ENCODE measurements around the gene KHK.
"Not testable (repeated sequence)": the region's sequence is repeated elsewhere in the genome, so short reads cannot be mapped to it uniquely, and the experiment has no call there.

The KHK gene

GRCh38 chr2:27095745-27096651 lies 9.4 kb downstream of the KHK start:
- DNase-seq (ENCODE audit: low spot score): peak; percentile 84

DNA sequence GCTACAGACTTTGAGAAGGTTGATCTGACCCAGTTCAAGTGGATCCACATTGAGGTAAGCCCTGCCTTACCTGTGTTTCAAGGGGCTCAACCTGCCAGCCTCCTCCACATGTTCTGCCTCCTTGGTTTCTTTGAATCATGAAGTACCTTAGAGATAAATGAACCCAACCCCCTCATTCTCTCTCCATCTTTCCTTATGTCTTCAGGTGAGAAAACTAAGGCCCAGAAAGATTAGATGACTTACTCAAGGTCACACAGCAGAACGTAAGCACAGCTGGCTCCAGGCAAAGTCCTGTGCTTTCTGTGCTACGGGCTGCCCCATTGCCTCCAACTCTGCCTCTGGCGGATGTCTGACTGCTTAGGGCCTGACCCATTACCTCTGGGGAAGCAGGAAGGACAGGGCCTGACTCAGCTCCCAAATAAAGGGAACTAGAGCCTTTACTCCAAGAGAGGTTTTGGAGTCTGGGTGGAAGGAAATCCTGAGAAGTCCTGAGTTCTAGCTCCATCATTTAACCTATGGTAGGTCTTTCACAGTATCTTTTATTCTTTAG lies 10.3 kb downstream of the KHK start:
- DNase-seq (ENCODE audit: low spot score): no peak

GRCh38 chr2:27097341-27097740 lies 10.8 kb downstream of the KHK start:
- no peak for DNase-seq (ENCODE audit: low spot score)

GRCh38 chr2:27099334-27099955 lies 12.9 kb downstream of the KHK start:
- DNase-seq (ENCODE audit: low spot score): no peak

GRCh38 chr2:27100036-27100435 lies 13.5 kb downstream of the KHK start:
- DNase-seq (ENCODE audit: low spot score): no peak

DNA sequence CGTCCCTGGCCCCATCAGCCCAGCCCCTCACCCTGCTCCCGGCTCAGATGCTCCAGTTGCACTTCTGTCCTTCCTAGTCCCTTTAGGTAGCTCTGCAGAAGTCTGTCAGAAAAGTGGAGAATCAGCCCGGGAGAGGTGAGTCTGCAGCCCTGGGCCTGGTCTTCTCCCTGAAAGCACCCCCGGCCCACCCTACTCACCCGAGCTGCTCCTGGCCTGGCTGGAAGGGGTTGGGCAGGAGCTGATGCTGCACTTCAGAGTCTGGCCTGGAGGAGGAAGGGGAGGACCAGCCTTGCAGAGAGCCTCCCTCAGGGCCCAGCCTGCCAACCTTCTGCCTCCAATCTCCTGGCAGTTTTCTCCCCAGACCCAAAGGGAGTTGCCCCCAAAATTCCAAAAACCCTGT lies 15.8 kb downstream of the KHK start:
- DNase-seq (ENCODE audit: low spot score): no peak

- DNase-seq (ENCODE audit: low spot score): no peak
These were observed 19.4 kb downstream of the KHK start for GRCh38 chr2:27105981-27106380.

DNA sequence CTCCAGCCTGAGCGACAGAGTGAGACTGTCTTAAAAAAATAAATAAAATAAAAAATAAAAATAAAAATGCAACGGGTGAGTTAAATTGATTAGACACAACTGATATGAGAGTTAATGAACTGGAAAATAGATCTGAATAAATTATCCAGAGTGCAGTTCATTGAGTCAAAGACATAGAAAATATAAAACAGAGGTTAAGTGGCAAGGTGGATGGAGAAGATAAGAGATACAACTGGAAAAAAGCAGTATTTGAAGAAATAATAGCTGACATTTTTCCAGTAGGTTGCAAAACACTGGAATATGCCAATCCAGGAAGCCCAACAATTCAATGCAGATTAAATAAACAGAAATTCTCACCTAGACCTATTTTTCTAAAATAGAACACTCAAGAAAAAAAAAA lies 21.6 kb downstream of the KHK start:
- no peak for DNase-seq (ENCODE audit: low spot score)

DNA sequence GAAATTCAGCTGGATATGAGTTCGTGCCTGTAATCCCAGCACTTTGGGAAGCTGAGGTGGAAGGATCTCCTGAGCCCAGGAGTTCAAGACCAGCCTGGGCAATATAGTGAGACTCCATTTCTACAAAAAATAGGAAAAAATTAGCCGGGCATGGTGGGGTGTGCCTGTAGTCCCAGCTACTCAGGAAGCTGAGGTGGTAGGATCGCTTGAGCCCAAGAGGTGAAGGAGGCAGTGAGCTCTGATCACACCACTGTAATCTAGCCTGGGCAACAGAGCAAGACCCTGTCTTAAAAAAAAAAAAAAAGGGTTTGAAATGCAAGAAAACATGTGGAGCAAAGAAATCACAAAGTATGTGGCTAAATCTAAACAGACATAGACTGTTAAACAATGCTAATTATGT lies 22.5 kb downstream of the KHK start:
- DNase-seq (ENCODE audit: low spot score): no peak

- not testable (repeated sequence) for DNase-seq (ENCODE audit: low spot score)
These were observed 24.2 kb downstream of the KHK start for GRCh38 chr2:27110603-27111352.

DNA sequence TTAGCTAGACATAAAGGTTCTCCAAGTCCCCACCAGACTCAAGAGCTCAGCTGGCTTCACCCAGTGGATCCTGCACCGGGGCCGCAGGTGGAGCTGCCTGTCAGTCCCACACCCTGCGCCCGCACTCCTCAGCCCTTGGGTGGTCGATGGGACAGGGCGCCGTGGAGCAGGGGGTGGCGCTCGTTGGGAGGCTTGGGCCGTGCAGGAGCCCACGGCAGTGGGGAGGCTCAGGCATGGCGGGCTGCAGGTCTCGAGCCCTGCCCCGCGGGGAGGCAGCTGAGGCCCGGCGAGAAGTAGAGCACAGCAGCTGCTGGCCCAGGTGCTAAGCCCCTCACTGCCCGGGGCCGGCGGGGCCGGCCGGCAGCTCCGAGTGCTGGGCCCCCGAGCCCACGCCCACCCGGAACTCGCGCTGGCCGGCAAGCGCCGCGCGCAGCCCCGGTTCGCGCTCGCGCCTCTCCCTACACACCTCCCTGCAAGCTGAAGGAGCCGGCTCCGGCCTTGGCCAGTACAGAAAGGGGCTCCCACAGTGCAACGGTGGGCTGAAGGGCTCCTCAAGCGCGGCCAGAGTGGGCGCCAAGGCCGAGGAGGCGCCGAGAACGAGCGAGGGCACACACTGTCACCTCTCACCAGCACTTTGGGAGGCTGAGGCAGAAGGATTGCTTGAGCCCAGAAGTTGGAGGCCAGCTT lies 25.0 kb downstream of the KHK start:
- not testable (repeated sequence) for DNase-seq (ENCODE audit: low spot score)

- no peak for DNase-seq (ENCODE audit: low spot score)
These were observed 28.9 kb downstream of the KHK start for GRCh38 chr2:27115519-27115918.

DNA sequence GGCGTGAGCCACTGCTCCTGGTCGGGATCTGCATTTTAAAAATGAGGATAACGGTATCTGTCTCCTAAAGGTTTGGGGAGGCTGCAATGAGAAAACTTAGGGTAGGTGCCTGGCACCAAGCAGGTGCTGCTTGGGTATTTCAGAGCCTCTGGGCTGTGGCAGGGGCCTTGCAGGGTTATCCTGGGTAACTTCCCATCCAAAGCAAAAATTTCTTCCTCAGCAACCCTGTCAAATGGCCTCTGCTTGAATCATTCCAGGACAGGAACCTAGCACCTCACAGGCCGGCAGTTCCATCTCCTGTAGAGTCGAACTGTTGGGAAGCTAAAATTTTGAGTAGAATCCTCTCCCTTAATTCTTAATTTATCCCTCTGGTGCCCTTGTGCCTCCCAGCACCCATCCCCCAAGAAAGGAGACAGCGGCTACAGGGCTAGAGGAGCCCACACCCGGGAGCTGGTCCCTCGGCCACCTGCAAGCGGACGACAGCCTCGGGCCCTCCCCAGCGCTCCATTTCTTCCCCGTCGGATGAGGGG lies 31.5 kb downstream of the KHK start:
- DNase-seq (ENCODE audit: low spot score): no peak

GRCh38 chr2:27118525-27119329 lies 32.2 kb downstream of the KHK start, which contains the start of gene CGREF1:
Gene CGREF1 (minus strand): TSS chr2:27119128. CDS start chr2:27104366, 14,762 bp downstream.
- DNase-seq (ENCODE audit: low spot score): peak; percentile 79

- not testable (repeated sequence) for DNase-seq (ENCODE audit: low spot score)
These were observed 32.7 kb downstream of the KHK start for GRCh38 chr2:27119330-27119670.

GRCh38 chr2:27121906-27122305 lies 35.3 kb downstream of the KHK start:
- DNase-seq (ENCODE audit: low spot score): no peak

- no peak for DNase-seq (ENCODE audit: low spot score)
These were observed 36.2 kb downstream of the KHK start for GRCh38 chr2:27122791-27123190.

DNA sequence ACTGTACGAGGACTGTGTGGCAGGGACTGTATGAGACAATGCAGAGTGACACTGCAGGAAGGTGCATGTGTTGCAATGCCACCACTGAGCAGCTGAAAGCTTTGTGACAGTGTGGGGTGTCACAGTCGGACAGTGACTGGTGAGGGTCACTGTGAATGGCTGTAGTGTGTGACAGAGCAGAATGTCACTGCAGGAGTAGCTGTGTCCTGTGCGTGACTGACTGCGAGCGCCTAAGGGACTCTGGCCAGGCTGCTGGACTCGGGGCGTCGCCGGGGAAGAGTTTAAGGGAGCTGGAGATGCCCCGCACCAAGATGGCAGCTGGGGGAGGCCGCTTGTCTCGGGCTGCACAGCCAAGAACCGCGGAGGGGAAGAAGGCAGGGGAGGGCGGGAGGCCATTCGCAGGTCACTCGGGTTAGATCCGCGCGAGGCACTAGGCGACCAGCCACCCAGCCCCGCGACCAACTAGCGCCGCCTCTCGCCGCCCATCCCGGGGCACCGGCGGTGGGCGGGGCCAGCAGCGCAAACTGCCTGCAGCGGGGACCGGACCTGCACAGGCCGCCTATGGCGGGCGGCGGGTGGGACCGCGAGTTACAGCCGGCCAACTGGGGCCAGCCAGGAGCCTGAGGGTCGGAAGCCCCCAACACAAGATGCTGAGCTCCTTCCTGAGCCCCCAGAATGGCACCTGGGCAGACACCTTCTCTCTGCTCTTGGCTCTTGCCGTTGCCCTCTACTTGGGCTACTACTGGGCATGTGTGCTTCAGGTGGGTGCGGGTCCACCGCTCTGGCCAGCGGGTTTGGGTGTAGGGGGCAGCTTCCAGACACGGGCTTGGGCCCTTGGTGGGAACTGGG lies 37.0 kb downstream of the KHK start, which contains the start of gene ABHD1:
Gene ABHD1, plus strand, starts transcription at position 514 of the 849 bp plus-strand sequence. Its CDS starts 134 bp downstream, at position 648.
- DNase-seq (ENCODE audit: low spot score): peak; percentile 73

DNA sequence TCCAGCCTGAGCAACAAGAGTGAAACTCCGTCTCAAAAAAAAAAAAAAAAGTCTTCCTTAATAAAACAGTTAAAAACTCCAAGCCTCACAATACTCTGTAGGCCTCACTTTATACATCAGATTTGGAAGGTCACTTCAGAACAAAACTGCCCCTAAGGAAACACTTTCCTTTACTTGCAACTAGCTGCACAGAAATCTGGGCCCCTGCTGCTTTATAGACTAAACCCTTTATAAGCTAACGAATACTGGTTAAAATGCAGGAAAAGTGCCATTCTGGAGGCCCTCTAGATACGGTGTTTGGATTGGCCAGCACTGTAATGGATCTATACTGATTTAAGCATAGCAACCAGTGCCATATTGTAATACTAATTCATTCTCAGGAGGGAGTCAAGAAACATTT lies 38.5 kb downstream of the KHK start:
- no peak for DNase-seq (ENCODE audit: low spot score)

DNA sequence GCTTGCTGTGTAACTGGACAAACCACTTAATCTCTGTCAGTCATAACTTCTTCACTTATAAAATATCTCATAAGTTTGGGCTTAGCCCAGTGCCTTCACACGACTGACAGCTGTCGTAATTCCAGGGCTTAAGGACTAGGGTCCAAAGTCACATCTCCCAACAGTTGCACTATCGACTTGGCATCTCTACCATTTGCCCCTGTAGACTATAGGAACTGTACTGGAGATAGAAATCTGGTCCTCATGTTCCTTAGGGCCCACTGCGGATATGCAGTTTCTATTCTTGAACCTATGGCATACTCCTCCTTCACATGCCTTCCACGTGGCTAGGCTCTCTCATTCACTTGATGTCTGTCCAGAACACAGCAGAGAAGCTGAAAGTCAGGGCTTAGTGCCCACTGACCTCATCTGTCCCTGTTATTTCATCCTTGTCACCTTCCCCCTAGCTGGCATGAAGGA lies 39.7 kb downstream of the KHK start:
- DNase-seq (ENCODE audit: low spot score): no peak
